ENCODE measurements around the gene GJB1.
"Not testable (repeated sequence)": the region's sequence is repeated elsewhere in the genome, so short reads cannot be mapped to it uniquely, and the experiment has no call there.

The GJB1 gene

GRCh38 chrX:71254092-71254963, 31.3 kb downstream of the GJB1 start, which contains the start of gene ZMYM3:
Gene ZMYM3 (minus strand): TSS chrX:71254140. CDS start chrX:71253255, 885 bp downstream.
- no peak for TF ChIP-seq CTCF (conservative IDR thresholded peaks at IDR 0.05; ENCODE audit: low read length)
- H3K4me3 ChIP-seq (ENCODE audit: low read length), result peak within 1 kb of the TSS; percentile 77
- peak; percentile 80 for DNase-seq (ENCODE audit: low read depth)

- no peak for TF ChIP-seq CTCF (conservative IDR thresholded peaks at IDR 0.05; ENCODE audit: low read length)
- no peak for DNase-seq (ENCODE audit: low read depth)
- H3K4me3 ChIP-seq (ENCODE audit: low read length), result no peak overlapping the region
Observed at GRCh38 chrX:71256051-71256450, 33.0 kb downstream of the GJB1 start.

GRCh38 chrX:71256856-71257255, 33.8 kb downstream of the GJB1 start:
- no peak overlapping the region for H3K4me3 ChIP-seq (ENCODE audit: low read length)
- DNase-seq (ENCODE audit: low read depth), result no peak
- no peak for TF ChIP-seq CTCF (conservative IDR thresholded peaks at IDR 0.05; ENCODE audit: low read length)

GRCh38 chrX:71268624-71269023, 45.6 kb downstream of the GJB1 start:
- not testable (repeated sequence) for H3K4me3 ChIP-seq (ENCODE audit: low read length); DNase-seq (ENCODE audit: low read depth)

- TF ChIP-seq CTCF (conservative IDR thresholded peaks at IDR 0.05; ENCODE audit: low read length), result no peak
- no peak for DNase-seq (ENCODE audit: low read depth)
- no peak overlapping the region for H3K4me3 ChIP-seq (ENCODE audit: low read length)
Observed at GRCh38 chrX:71269801-71270395, 46.9 kb downstream of the GJB1 start.

GRCh38 chrX:71272313-71272712, 49.3 kb downstream of the GJB1 start:
- not testable (repeated sequence) for DNase-seq (ENCODE audit: low read depth); H3K4me3 ChIP-seq (ENCODE audit: low read length)
